Body of pancreas (tissue), 4 donors: ENCODE results near the gene CTIF.

ENCODE experiments used
- CTCF ChIP-seq, 7 experiments: fragments of 450-650 bp in 4 of 7; fragments of 200-600 bp in 3 of 7; sonication (generic) in 3 of 7; IDR thresholded peaks; one replicate each; pipeline ENCODE4 v1.5.1; 2016 to 2019; ENCODE audit warnings: antibody characterized with exemption in 7 of 7
- POLR2A ChIP-seq, 3 donors: fragments of 450-650 bp; IDR thresholded peaks; one replicate each; pipeline ENCODE4 v1.6.1; 2016; ENCODE audit warnings: antibody characterized with exemption in 3 of 3, mild to moderate bottlenecking in 2 of 3

- no peak for TF ChIP-seq CTCF (IDR thresholded peaks at IDR 0.05)
- no peak for TF ChIP-seq POLR2A (IDR thresholded peaks at IDR 0.05)
Observed at GRCh38 chr18:48862678-48863270, 323.9 kb downstream of the CTIF start.
